NT2/D1 (cell line): Measurements from ENCODE around the gene SEMA3C.

ENCODE experiments used
- YY1 ChIP-seq: IDR thresholded peaks from 2 replicates; pipeline ENCODE4 v1.6.1; 2011; ENCODE audit not compliant: insufficient read length, insufficient read depth
- ZNF274 ChIP-seq: IDR thresholded peaks from 2 replicates; pipeline ENCODE4 v1.6.1; 2011; ENCODE audit warnings: mild to moderate bottlenecking, low read depth, low read length

GRCh38 chr7:80719261-80719660, 199.6 kb downstream of the SEMA3C start:
- TF ChIP-seq YY1: no peak
- no peak for TF ChIP-seq ZNF274
